Iris pigment epithelial cell (primary cell): ENCODE data around the gene HDAC10.
A peak's percentile ranks its signal among the peaks of the same experiment; 100 is the strongest.

ENCODE experiments used
- DNase-seq: peaks from one replicate; pipeline ENCODE4 v3.0.0-alpha.2; 2011; ENCODE audit warnings: low read depth

HDAC10 gene

GRCh38 chr22:50236731-50237409 lies 14.2 kb downstream of the HDAC10 start:
- DNase-seq: peak; percentile 42

- DNase-seq: no peak
These were observed 17.8 kb downstream of the HDAC10 start for GRCh38 chr22:50233223-50233622.

- DNase-seq: no peak
These were observed 18.4 kb downstream of the HDAC10 start for GRCh38 chr22:50232481-50233151.

- DNase-seq: no peak
These were observed 21.7 kb downstream of the HDAC10 start for GRCh38 chr22:50229370-50229769.

DNA sequence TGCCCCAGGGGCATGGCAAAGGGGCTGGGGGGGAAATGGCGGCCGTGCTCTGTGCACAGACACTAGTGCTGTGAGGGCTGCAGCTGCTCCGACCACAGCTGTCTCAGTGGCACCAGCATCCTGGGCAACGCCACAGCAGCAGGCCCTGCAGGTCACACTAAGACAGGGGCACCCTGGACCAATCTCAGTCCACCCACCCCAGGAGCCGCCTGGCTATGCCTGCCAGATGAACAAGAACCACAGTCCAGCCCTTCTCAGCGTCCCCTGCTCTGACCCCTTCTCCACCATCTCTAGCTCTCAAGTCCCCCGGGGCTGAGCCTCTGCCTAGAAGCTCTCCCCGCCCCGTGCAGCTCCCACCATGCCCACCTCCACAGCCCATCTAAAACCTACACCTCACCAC lies 22.7 kb downstream of the HDAC10 start:
- no peak for DNase-seq

GRCh38 chr22:50227579-50228215 lies 23.4 kb downstream of the HDAC10 start:
- DNase-seq: no peak

GRCh38 chr22:50226875-50227165 lies 24.2 kb downstream of the HDAC10 start:
- DNase-seq: no peak

DNA sequence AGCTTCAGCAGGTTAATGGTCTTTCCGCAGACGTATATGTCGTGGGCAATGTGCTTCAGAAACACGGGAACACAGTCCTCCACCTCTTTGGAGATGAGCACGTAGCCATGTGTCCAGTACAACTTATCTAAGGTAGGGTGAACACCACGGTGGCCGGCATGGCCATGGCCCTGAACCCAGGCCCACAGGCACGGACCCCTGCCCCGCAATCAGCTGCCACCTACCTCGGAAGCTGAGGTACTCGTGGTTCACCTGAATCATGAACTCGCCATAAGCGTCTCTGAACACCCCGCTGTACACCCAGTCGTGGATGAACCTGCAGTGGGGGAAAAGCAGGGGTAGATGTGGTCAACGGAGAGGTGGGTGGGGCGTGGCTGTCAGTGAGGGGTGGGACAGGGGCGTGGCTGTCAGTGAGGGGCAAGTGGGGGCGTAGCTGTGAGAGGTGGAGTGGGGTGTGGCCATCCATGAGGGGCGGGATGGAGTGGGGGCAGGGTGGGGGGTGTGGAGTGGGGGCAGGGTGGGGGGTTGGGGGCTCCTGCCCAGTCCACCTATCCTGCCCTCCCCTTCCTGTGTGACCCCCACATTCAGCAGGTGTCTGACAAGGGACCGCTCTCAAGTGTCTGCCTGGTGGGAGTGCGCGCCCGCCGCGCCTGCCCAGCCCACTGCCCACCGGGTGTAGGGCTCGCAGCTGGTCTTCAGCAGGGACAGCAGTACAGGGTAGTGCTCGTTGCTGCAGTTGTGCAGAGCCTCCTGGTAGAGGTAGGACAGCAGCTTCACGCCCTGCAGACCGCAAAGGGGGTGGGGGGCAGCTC lies 24.8 kb downstream of the HDAC10 start:
- no peak for DNase-seq

DNA sequence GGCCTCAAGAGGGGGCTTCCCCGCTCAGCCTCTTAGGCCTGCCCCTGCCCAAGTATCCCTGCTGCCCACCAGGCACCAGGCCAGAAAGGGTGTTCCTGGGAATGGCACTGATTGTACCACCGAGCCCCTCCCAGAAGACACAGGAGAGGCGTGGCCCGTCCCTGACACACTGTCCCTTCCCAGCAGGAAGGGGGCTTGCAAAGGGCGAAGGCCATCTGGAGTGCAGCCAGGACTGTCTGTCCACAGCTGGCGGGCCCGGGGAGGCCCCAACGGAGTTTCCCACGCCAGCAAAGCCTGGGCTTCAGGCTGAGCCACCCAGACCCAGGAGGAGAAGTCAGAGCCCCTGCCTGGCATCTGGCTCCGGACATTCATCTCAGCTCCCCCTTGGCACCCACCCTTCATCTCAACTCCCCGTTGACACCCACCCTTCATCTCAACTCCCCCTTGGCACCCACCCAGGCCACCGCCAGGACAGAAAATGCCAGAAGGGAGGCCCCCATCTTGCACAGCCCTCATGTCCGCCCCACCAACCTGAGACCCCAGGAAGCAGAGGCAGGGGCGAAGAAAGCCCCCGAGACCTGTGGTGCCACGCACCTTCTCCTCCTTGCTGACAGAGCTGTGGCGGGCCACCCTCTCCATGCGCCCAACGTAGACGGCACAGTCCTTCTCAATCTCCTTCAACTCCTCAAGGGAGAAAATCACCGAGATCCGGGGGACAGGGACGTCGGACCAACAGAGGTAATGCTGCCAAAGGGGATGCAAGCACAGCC lies 25.7 kb downstream of the HDAC10 start:
- no peak for DNase-seq

DNA sequence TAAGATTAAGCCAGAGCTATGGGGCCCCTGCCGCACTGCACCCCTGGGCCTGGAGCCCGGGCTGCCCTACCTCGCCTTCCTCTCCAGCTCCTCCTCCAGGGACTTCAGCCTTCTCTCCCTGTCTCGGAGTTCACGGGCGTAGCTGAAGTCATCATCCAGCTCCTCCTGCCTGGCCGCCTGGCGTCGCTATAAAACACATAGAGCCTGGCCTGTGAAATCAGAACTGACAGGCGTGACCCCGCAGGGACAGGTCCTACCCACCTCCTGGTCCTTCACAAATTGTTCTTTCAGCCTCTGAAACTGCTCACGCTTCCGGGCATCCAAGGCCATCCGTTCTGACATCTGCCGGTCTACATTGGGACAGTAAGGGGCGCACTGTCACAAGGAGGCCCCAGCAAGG lies 27.0 kb downstream of the HDAC10 start:
- no peak for DNase-seq

DNA sequence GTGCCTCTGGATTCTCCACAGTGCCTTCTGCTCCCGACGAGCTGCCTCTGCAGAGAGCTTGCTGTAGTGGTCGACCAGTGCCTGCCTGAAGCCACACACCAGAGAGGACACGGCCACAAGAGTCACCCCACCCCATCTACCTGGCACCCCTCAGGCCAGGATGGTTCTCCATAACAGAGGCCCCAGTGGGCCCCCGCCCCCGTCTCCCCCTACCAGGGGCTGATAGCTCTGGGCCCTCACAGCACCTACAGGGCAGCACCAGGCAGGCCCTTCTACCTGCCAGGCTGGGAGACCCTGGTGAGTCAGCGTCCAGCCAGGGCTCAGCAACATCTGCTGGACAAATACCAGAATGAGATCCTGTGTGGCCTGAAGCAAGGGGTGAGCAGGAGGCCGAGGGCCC lies 28.6 kb downstream of the HDAC10 start:
- DNase-seq: no peak

- no peak for DNase-seq
These were observed 29.4 kb downstream of the HDAC10 start for GRCh38 chr22:50221410-50222300.

GRCh38 chr22:50220603-50221409 lies 30.3 kb downstream of the HDAC10 start:
- DNase-seq: no peak

DNA sequence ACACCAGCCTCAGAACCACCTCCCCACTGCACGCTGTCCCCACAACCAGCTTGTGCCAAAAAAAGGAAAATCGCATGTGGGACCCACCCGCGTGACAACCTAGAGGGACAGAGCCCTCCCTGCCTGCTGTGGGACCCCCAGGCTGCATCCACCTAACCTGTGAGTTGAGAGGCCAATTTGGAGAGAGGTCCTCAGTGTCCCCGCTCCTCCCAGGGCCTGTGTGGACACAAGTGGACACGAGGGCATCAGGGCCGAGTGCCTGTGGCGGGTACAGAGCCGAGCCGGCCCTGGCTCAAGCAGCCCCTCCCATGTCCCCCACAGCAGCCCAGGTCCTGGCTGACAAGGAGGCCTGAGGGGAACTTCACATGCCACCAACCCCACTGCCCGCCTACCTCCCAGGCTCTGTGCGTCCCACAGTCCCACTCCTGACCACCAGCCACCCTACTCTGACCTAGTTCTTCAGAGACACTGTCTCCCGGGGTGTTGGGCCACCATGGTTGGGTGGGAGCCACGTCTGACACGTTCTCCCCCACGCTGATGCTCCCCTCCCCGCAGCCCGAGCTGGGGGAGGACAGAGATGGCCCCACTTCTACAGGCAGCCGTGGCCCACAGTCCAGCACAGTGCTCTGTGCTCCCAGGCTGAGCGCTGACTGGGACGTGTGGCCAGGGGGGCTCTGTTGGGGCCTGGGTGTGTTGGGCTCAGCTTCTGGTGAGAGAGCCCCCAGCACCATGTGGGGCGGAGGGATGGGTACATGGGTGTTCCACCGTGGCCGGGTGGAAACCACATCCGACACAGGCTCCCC lies 31.1 kb downstream of the HDAC10 start:
- DNase-seq: no peak

GRCh38 chr22:50218996-50219727 lies 31.9 kb downstream of the HDAC10 start:
- DNase-seq: peak; percentile 80

- no peak for DNase-seq
These were observed 32.7 kb downstream of the HDAC10 start for GRCh38 chr22:50218153-50218995.

GRCh38 chr22:50217543-50218152 lies 33.4 kb downstream of the HDAC10 start:
- no peak for DNase-seq
